AG04449 (cell line): ENCODE data around the gene SWI5.

Source experiments
- CTCF ChIA-PET: fragments of 350-600 bp; formaldehyde crosslinking; extraction: SDS; loops from one replicate; lab custom pipeline; 2021; ENCODE audit warnings: antibody characterized with exemption; lab: Yijun Ruan, JAX
- POLR2A ChIA-PET: fragments of 400-600, 350-600 bp; formaldehyde crosslinking; extraction: SDS; loops from one replicate; lab custom pipeline; 2020; ENCODE audit warnings: antibody characterized with exemption, inconsistent platforms; lab: Yijun Ruan, JAX
- DNase-seq: peaks from one replicate; pipeline ENCODE4 v3.0.0-alpha.2; 2010; ENCODE audit warnings: low read depth, low spot score
- H3K4me3 ChIP-seq: 2 replicates; pipeline ENCODE4 v1.5.1; 2011; ENCODE audit warnings: low read depth, mild to moderate bottlenecking, control low read depth, low read length
- TF ChIP-seq, protein P1 (sequence below): IDR thresholded peaks from one replicate; pipeline ENCODE4 v1.5.1; 2011; ENCODE audit warnings: mild to moderate bottlenecking, moderate library complexity, low read length, control low read depth, inconsistent platforms; ENCODE audit not compliant: insufficient read depth; ENCODE audit errors: missing control alignments

Gene SWI5

DNA sequence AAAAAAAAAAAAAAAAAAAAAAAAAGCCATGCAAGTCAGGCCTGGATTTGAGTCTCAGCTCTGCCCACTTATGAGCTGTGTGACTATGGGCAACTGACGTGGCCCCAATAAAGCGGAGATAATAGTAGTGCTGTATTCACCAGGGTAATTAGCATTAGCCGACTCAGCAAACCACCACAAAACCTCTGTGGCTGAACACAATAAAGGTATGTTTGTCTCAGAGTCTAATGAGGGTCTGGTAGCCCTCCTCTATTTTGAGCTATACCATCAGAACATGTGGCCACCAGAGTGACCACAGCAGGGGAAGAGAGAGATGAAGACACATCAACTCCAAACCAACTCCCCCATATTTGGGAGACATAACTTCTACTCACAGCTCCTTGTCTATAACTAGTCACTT is 15.9 kb downstream of the SWI5 start:
- no peak overlapping the region for H3K4me3 ChIP-seq
- CTCF ChIA-PET: interaction anchor here (0.9 to 7.3 kb wide), 10 partner anchors 8 to 128 kb away, joined by 3 to 100 read pairs (median 4); no protein-coding TSS in a partner anchor
- TF ChIP-seq, protein P1, sequence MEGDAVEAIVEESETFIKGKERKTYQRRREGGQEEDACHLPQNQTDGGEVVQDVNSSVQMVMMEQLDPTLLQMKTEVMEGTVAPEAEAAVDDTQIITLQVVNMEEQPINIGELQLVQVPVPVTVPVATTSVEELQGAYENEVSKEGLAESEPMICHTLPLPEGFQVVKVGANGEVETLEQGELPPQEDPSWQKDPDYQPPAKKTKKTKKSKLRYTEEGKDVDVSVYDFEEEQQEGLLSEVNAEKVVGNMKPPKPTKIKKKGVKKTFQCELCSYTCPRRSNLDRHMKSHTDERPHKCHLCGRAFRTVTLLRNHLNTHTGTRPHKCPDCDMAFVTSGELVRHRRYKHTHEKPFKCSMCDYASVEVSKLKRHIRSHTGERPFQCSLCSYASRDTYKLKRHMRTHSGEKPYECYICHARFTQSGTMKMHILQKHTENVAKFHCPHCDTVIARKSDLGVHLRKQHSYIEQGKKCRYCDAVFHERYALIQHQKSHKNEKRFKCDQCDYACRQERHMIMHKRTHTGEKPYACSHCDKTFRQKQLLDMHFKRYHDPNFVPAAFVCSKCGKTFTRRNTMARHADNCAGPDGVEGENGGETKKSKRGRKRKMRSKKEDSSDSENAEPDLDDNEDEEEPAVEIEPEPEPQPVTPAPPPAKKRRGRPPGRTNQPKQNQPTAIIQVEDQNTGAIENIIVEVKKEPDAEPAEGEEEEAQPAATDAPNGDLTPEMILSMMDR: no peak
- DNase-seq: no peak
- POLR2A ChIA-PET: interaction anchor here (0.9 to 1.1 kb wide), 2 partner anchors 10 to 16 kb away, joined by 3 to 4 read pairs; partner anchors contain the start of genes GOLGA2 and SWI5

DNA sequence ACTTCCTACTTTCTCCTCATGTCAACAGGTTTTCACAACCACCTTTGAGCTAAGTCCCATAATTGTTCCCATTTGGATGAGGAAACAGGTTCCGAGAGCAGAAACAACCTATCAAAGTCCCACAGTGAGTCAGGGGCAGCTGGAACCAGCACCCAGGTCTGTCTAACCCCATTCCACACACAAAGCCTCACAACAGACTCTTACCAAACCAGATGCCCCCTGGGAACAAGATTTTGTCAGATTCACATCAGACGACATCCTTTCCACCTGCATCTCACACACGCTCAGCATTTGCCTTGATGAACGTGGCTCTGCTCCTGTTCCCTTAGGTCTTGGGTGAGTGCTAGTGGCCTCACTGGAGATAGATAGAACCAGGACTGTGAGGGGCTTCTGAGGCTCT is 17.0 kb downstream of the SWI5 start:
- no peak for DNase-seq
- POLR2A ChIA-PET: interaction anchor here (1.1 kb wide), 1 partner anchor 17 kb away, joined by 3 read pairs; the partner anchor contains the start of genes GOLGA2 and SWI5
- CTCF ChIA-PET: interaction anchor here (0.7 to 7.3 kb wide), 9 partner anchors 11 to 119 kb away, joined by 3 to 100 read pairs (median 4); partner anchors contain the start of genes GOLGA2 and SWI5

DNA sequence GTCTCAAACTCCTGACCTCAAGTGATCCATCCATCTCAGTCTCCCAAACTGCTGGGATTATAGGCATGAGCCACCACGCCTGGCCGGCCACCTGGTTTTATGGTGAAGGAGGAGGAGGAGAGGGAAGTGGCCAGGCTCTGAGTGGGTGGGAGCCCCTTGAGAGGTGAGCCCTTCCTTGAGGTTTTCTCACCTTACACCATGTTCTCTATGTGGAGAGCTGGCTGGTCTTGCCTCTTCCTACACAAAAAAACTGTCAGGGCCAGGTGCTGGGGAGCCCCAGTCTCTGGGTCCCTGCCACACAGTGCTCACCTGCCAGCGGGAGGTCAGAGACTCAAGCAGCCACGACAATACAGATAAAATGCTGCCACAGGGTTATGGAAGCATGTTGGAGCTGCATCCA is 18.1 kb downstream of the SWI5 start:
- ChIA-PET POLR2A (interaction anchor here (0.7 kb wide), 1 partner anchor 118 kb away, joined by 3 read pairs; no protein-coding TSS in a partner anchor), CTCF (interaction anchor here (1.2 to 7.3 kb wide), 11 partner anchors 7 to 144 kb away, joined by 3 to 100 read pairs (median 33); partner anchors contain the start of gene TRUB2)
- TF ChIP-seq, protein P1: no peak
- DNase-seq: no peak
- H3K4me3 ChIP-seq: no peak overlapping the region

More for the DNA sequence above, 17.0 kb downstream of the SWI5 start:
- no peak overlapping the region for H3K4me3 ChIP-seq
- TF ChIP-seq, protein P1: no peak

DNA sequence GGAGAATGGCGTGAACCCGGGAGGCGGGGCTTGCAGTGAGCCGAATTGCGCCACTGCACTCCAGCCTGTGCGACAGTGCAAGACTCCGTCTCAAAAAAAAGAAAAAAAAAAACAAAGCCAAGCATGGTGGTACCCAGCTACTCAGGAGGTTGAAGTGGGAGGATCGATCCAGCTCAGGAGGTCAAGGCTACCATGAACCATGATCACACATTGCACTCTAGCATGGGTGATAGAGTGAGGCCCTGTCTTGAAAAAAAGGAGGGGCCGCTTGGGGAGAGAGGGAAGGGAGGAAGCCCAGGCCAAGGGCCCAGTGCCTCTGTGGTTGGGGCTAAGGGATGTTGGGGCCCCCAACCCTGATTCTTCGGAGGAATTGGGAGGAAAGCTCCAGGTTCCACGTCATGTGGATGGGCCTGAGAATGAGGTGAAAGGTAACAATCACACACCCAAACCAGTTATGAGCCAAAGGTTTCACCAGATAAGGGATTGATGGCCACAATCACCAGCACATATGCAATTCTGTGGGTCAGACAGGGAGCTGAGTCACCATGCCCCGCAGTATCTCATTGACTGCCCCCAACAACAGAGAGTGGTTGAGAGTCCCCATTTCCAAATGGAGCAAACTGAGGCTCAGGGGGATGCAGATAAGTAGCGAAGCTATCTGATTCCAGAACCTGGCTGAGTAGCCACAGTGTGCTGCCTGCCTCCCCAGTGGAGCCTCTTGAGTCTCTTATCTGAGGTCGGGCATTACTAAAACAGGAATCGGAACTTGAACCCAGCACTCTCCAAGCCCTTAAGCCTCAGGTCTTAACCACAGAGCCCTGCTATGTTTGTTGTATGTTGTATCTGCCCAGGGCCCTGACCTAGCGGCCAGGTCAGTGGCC is 20.5 kb downstream of the SWI5 start:
- CTCF ChIA-PET: interaction anchor here (0.7 to 7.3 kb wide), 19 partner anchors 9 to 142 kb away, joined by 3 to 100 read pairs (median 10); partner anchors contain the start of genes CERCAM, GOLGA2, SWI5 and URM1
- TF ChIP-seq, protein P1: no peak
- POLR2A ChIA-PET: interaction anchor here (2.0 kb wide), 1 partner anchor 65 kb away, joined by 5 read pairs; no protein-coding TSS in a partner anchor
- no peak for DNase-seq
- no peak overlapping the region for H3K4me3 ChIP-seq

DNA sequence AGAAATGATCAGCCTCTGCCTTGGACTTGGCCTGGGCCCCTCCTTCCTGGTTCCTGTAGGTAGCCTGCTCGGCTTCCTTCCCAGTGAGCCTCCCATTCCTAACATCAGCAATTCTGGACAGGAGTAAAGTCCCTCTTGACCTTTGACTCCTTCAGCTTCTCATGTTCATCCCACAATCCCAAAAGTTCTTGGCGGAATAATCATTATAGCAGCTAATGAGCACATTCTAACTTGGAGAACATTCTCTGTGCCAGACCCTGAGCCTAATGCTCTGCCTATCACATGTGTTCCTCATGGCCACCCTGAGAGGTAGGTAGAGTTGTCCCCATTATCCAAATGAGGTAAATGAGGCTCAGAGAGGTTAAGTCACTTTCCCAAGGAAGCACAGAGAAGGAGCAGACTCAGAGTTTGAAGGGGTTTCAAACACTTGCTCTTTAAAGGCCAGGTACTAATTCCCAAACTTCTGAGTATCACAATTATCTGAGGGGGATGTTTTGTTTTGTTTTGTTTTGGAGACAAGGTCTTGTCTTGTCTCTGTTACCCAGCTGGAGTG is 21.2 kb downstream of the SWI5 start:
- H3K4me3 ChIP-seq: no peak overlapping the region
- CTCF ChIA-PET: interaction anchor here (0.7 to 7.3 kb wide), 15 partner anchors 10 to 141 kb away, joined by 3 to 100 read pairs (median 23); partner anchors contain the start of genes CERCAM and URM1
- TF ChIP-seq, protein P1: no peak
- no peak for DNase-seq
- POLR2A ChIA-PET: interaction anchor here (2.0 kb wide), 1 partner anchor 65 kb away, joined by 5 read pairs; no protein-coding TSS in a partner anchor
